T-cell (primary cell): ENCODE data around the gene KRT25. TPM values are rescaled to one million over a fixed set of nuclear protein-coding genes. Genes with fewer than 3 reads are reported as not detected.

Experiments used
- ATAC-seq, 4 experiments: fragments of 200-7000 bp in 3 of 4; fragments of 150-1000 bp in 1 of 4; cut with Tn5 transposase; replicated peaks in 1 of 4; 1 replicate in 3 of 4; 2 replicates in 1 of 4; pipeline ENCODE4 v1.10.0; 2021; ENCODE audit warnings: moderate library complexity in 3 of 4, mild to moderate bottlenecking in 2 of 4, moderate number of reproducible peaks in 1 of 4
- CTCF ChIA-PET, 2 donors: fragments of 300-600 bp; sonication (Branson Sonifier 250); formaldehyde crosslinking; loops; one replicate each; lab custom pipeline; 2022; ENCODE audit warnings: antibody characterized with exemption in 2 of 2; lab: Charles Lee
- POLR2A ChIA-PET, 2 donors: fragments of 300-600 bp; sonication (Branson Sonifier 250); formaldehyde crosslinking; loops; one replicate each; lab custom pipeline; 2022; ENCODE audit warnings: antibody characterized with exemption in 2 of 2; lab: Charles Lee
- DNase-seq, 35 experiments: peaks; one replicate each; pipeline versions ENCODE4 v3.0.0 to v3.0.0-alpha.2; 2013 to 2023
- H3K27ac ChIP-seq: one replicate; pipeline ENCODE4 v1.5.1; 2013; ENCODE audit warnings: low read length
- H3K27me3 ChIP-seq, 2 experiments: replicated peaks in 1 of 2; 1 replicate in 1 of 2; 2 replicates in 1 of 2; pipeline versions ENCODE4 v1.6.1 to v1.7.0; 2013; ENCODE audit warnings: low read length in 1 of 2, mixed read lengths in 1 of 2; ENCODE audit not compliant: control insufficient read depth in 2 of 2, insufficient read depth in 2 of 2; ENCODE audit errors: extremely low read depth in 1 of 2
- H3K36me3 ChIP-seq, 2 donors: 1 replicate in 1 of 2; 2 replicates in 1 of 2; pipeline versions ENCODE4 v1.6.1 to v1.7.0; 2013; ENCODE audit warnings: low read length in 1 of 2; ENCODE audit not compliant: control insufficient read depth in 2 of 2, insufficient read depth in 1 of 2; ENCODE audit errors: extremely low read depth in 1 of 2
- H3K4me1 ChIP-seq, 2 experiments: 1 replicate in 1 of 2; 2 replicates in 1 of 2; pipeline versions ENCODE4 v1.6.1 to v1.7.0; 2013; ENCODE audit warnings: low read length in 2 of 2, mixed read lengths in 1 of 2; ENCODE audit not compliant: insufficient read depth in 2 of 2, control insufficient read depth in 1 of 2; ENCODE audit errors: extremely low read depth in 1 of 2
- H3K4me3 ChIP-seq, 2 donors: 1 replicate in 1 of 2; 2 replicates in 1 of 2; pipeline versions ENCODE4 v1.5.1 to v1.7.0; 2013; ENCODE audit warnings: mild to moderate bottlenecking in 2 of 2, low read length in 1 of 2, moderate library complexity in 1 of 2; ENCODE audit not compliant: control insufficient read depth in 1 of 2; ENCODE audit errors: extremely low read depth in 1 of 2
- H3K9me3 ChIP-seq: 2 replicates; pipeline ENCODE4 v1.7.0; 2013
- H3K27ac Mint-ChIP-seq, 2 donors: one replicate each; pipeline ENCODE4 v1.8.0; 2020 to 2021; ENCODE audit warnings: mild to moderate bottlenecking in 2 of 2, mixed read lengths in 2 of 2
- H3K27me3 Mint-ChIP-seq, 2 donors: one replicate each; pipeline ENCODE4 v1.8.0; 2021 to 2022; ENCODE audit warnings: mixed read lengths in 2 of 2
- H3K36me3 Mint-ChIP-seq: one replicate; pipeline ENCODE4 v1.8.0; 2021; ENCODE audit warnings: mixed read lengths
- H3K4me1 Mint-ChIP-seq, 3 donors: one replicate each; pipeline ENCODE4 v1.8.0; 2020 to 2022; ENCODE audit warnings: mixed read lengths in 3 of 3, mild to moderate bottlenecking in 1 of 3
- H3K4me3 Mint-ChIP-seq, 3 donors: one replicate each; pipeline ENCODE4 v1.8.0; 2020 to 2022; ENCODE audit warnings: mild to moderate bottlenecking in 3 of 3, mixed read lengths in 3 of 3, moderate library complexity in 3 of 3
- H3K9me3 Mint-ChIP-seq, 3 donors: one replicate each; pipeline ENCODE4 v1.8.0; 2020 to 2022; ENCODE audit warnings: mixed read lengths in 3 of 3
- WGBS: methylation state at CpG from one replicate; pipeline ENCODE4 v1.1.5; 2013; ENCODE audit warnings: missing lambda C conversion rate; ENCODE audit not compliant: insufficient coverage; 5-methylcytosine and 5-hydroxymethylcytosine counted together
- total RNA-seq, 35 experiments: library from RNA in 6 of 35; stranded (reverse) in 6 of 35; fragments of 120-200 nt in 1 of 35; gene quantifications; one replicate each; pipeline versions ENCODE4 v1.2.1 to v1.2.4 and lab custom pipeline; 2013 to 2026

Gene KRT25
- total RNA-seq, 5 donors from 2014 or later (not counting 1 experiment from before 2014, with no cell fraction given) = not detected

GRCh38 chr17:40765657-40766056, 10.5 kb upstream of the KRT25 start:
- no peak for ATAC-seq
- Mint-ChIP-seq H3K4me3 (no peak overlapping the region), H3K27ac (no peak overlapping the region), H3K9me3 (peaks cover 9 to 18% (median 18%) of the 10 kb centered on the region in 3 donors), H3K4me1 (no peaks in the 10 kb centered on the region), H3K36me3 (peaks cover 3% of the 10 kb centered on the region), H3K27me3 (peaks cover 22 to 39% of the 10 kb centered on the region in 2 donors)
- WGBS = no CpG with 5 or more reads among the region's 2 CpGs
- ChIA-PET CTCF (no interaction called here), POLR2A (no interaction called here)
- Histone ChIP-seq H3K4me1 (no peaks in the 10 kb centered on the region), H3K4me3 (no peak overlapping the region), H3K27ac (no peak overlapping the region), H3K9me3 (peaks cover 7% of the 10 kb centered on the region), H3K36me3 (no peaks in the 10 kb centered on the region), H3K27me3 (peaks cover 2 to 16% of the 10 kb centered on the region in 2 experiments)
- no peak for DNase-seq

- Histone ChIP-seq H3K27me3 (peaks cover 2 to 10% of the 10 kb centered on the region in 2 experiments), H3K4me1 (no peaks in the 10 kb centered on the region), H3K4me3 (no peak overlapping the region), H3K27ac (no peak overlapping the region), H3K9me3 (peaks cover 17% of the 10 kb centered on the region), H3K36me3 (no peaks in the 10 kb centered on the region)
- Mint-ChIP-seq H3K27me3 (peaks cover 22 to 39% of the 10 kb centered on the region in 2 donors), H3K4me3 (no peak overlapping the region), H3K9me3 (peaks cover 20 to 37% (median 33%) of the 10 kb centered on the region in 3 donors), H3K27ac (no peak overlapping the region), H3K4me1 (no peaks in the 10 kb centered on the region), H3K36me3 (peaks cover 10% of the 10 kb centered on the region)
- no peak for DNase-seq
- no peak for ATAC-seq
- no CpG with 5 or more reads among the region's 1 CpG for WGBS
- ChIA-PET POLR2A (no interaction called here), CTCF (interaction anchor here in 1 of 2 donors (0.5 kb wide), 1 partner anchor 1926 kb away, joined by 4 read pairs; no protein-coding TSS in a partner anchor)
These were observed 8.6 kb upstream of the KRT25 start for GRCh38 chr17:40763752-40764151.

GRCh38 chr17:40760105-40761016, 5.2 kb upstream of the KRT25 start:
- Histone ChIP-seq H3K4me1 (no peaks in the 10 kb centered on the region), H3K36me3 (no peaks in the 10 kb centered on the region), H3K9me3 (peaks cover 17% of the 10 kb centered on the region), H3K27me3 (peaks cover 0 to 14% of the 10 kb centered on the region in 2 experiments), H3K27ac (no peak overlapping the region), H3K4me3 (no peak overlapping the region)
- no peak for ATAC-seq
- Mint-ChIP-seq H3K4me1 (no peaks in the 10 kb centered on the region), H3K9me3 (peaks cover 20 to 49% (median 40%) of the 10 kb centered on the region in 3 donors), H3K27me3 (peaks cover 26 to 45% of the 10 kb centered on the region in 2 donors), H3K4me3 (no peak overlapping the region), H3K27ac (no peak overlapping the region), H3K36me3 (peaks cover 7% of the 10 kb centered on the region)
- no peak for DNase-seq
- CTCF ChIA-PET = interaction anchor here in 1 of 2 donors (0.5 to 0.9 kb wide), 2 partner anchors 17 to 279 kb away, joined by 3 to 4 read pairs; no protein-coding TSS in a partner anchor
- POLR2A ChIA-PET = interaction anchor here in 1 of 2 donors (0.6 to 0.7 kb wide), 2 partner anchors 11 to 73 kb away, joined by 3 read pairs; no protein-coding TSS in a partner anchor
- WGBS = no CpG with 5 or more reads among the region's 1 CpG

- no peaks in the 10 kb centered on the region for H3K36me3 Mint-ChIP-seq
- ATAC-seq (no peak), DNase-seq (no peak)
- WGBS = no CpG with 5 or more reads among the region's 3 CpGs
- H3K4me3 Mint-ChIP-seq = no peak overlapping the region
- ChIA-PET CTCF (no interaction called here), POLR2A (interaction anchor here in 1 of 2 donors (0.6 kb wide), 1 partner anchor 25 kb away, joined by 3 read pairs; no protein-coding TSS in a partner anchor)
- H3K4me3 ChIP-seq = no peak overlapping the region
- H3K36me3 ChIP-seq = no peaks in the 10 kb centered on the region
- no peak overlapping the region for H3K27ac Mint-ChIP-seq
- H3K27me3 Mint-ChIP-seq = peaks cover 33 to 36% of the 10 kb centered on the region in 2 donors
- no peaks in the 10 kb centered on the region for H3K4me1 Mint-ChIP-seq
- H3K4me1 ChIP-seq = no peaks in the 10 kb centered on the region
- H3K27ac ChIP-seq = no peak overlapping the region
- H3K9me3 ChIP-seq = no peaks in the 10 kb centered on the region
- peaks cover 0 to 12% (median 8%) of the 10 kb centered on the region in 3 donors for H3K9me3 Mint-ChIP-seq
- H3K27me3 ChIP-seq = peaks cover 4 to 10% of the 10 kb centered on the region in 2 experiments
These were observed 1.3 kb downstream of the KRT25 start for GRCh38 chr17:40753804-40754203.

GRCh38 chr17:40751065-40751464, 4.1 kb downstream of the KRT25 start:
- Histone ChIP-seq H3K27ac (no peak overlapping the region), H3K4me1 (no peaks in the 10 kb centered on the region), H3K4me3 (no peak overlapping the region), H3K9me3 (no peaks in the 10 kb centered on the region), H3K36me3 (no peaks in the 10 kb centered on the region), H3K27me3 (peaks cover 4 to 6% of the 10 kb centered on the region in 2 experiments)
- CTCF ChIA-PET = interaction anchor here in 1 of 2 donors (0.6 kb wide), 1 partner anchor 170 kb away, joined by 3 read pairs; no protein-coding TSS in a partner anchor
- Mint-ChIP-seq H3K27ac (no peak overlapping the region), H3K9me3 (peaks cover 0 to 4% (median 0%) of the 10 kb centered on the region in 3 donors), H3K36me3 (no peaks in the 10 kb centered on the region), H3K4me1 (no peaks in the 10 kb centered on the region), H3K27me3 (peaks cover 33 to 43% of the 10 kb centered on the region in 2 donors), H3K4me3 (no peak overlapping the region)
- POLR2A ChIA-PET = no interaction called here
- DNase-seq (no peak), ATAC-seq (no peak)
- WGBS = 88% methylated on average over 13 of the region's 14 CpGs

GRCh38 chr17:40750391-40750790, 4.7 kb downstream of the KRT25 start:
- DNase-seq = no peak
- H3K4me1 ChIP-seq = no peaks in the 10 kb centered on the region
- ChIA-PET CTCF (no interaction called here), POLR2A (no interaction called here)
- no peak overlapping the region for H3K27ac ChIP-seq
- H3K4me3 ChIP-seq = no peak overlapping the region
- WGBS = 58% methylated on average over 2 of the region's 6 CpGs
- no peak overlapping the region for H3K27ac Mint-ChIP-seq
- H3K27me3 Mint-ChIP-seq = peaks cover 35 to 42% of the 10 kb centered on the region in 2 donors
- no peaks in the 10 kb centered on the region for H3K9me3 ChIP-seq
- H3K27me3 ChIP-seq = peaks cover 4 to 6% of the 10 kb centered on the region in 2 experiments
- H3K9me3 Mint-ChIP-seq = peaks cover 0 to 4% (median 0%) of the 10 kb centered on the region in 3 donors
- ATAC-seq = no peak
- H3K36me3 ChIP-seq = no peaks in the 10 kb centered on the region
- H3K4me1 Mint-ChIP-seq = no peaks in the 10 kb centered on the region
- no peak overlapping the region for H3K4me3 Mint-ChIP-seq
- no peaks in the 10 kb centered on the region for H3K36me3 Mint-ChIP-seq
